ENCODE results near the gene S100A8.
"Not testable (repeated sequence)": the region's sequence is repeated elsewhere in the genome, so short reads cannot be mapped to it uniquely, and the experiment has no call there.

The S100A8 gene

DNA sequence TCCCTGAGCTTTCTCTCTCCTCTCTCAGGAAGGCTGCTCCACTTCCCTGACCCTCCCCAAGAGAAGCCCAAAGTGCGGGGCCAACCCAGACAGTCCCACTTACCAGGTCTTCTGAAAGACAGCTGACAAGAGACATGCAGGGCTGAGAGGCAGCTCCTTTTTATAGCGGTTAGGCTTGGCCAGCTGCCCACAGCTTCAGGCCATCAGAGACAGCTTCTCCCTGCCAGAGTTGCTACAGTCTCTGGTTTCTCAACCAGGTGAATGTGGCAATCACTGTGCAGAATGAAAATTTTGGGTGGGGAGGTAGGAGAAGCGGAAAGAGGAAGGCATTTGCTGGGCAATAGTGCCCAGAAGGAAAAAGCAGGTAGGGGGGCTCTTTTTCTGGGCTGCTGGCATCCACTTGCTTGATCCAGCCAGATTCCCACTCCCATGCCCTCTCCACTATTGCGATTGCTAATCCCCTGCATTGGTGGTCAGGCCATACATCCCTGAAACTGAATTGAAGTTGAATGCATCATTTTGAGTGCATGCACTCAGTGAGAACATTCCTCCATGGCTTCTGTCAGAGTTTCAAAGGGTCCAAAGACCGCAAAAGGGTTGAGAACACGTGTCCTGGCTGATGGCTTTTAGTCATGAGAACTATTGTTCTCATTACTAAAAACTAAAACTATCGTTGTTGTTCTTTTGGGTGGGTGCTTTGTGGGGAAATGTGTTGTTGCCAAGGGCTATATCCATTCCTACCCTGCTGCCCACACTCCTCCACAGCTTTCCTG is at the start of gene S100A8:
Gene S100A8 (minus strand): TSS at position 136 of the 773 bp plus-strand sequence. CDS start 538 bp downstream, outside the sequence.
- no peak for DNase-seq

- no peak for DNase-seq
Observed at GRCh38 chr1:153439273-153439672, 48.4 kb upstream of the S100A8 start.

- no peak for DNase-seq
Observed at GRCh38 chr1:153438599-153438998, 47.7 kb upstream of the S100A8 start.

DNA sequence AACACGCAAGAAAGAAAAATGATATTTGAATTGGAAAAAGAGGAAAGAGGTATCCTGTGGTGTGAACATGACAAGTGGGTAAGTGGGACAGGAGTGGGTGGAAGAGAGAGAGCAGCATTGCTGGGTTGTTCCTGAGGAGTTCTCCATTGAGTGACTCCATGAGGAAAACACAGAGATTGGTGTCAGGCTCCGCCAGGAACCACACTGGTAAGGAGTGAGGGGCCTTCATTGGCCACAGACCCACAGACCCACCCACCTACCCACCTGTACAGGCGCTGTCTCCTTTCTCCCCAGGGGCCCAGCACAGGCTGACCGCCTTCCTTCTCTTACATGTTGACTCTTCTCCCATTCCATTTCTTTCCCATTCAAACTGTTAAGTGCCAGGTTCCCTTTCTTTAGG is 46.4 kb upstream of the S100A8 start:
- DNase-seq = no peak

GRCh38 chr1:153434746-153435455 is 44.0 kb upstream of the S100A8 start:
- DNase-seq = no peak

GRCh38 chr1:153432874-153433681 is 42.2 kb upstream of the S100A8 start:
- no peak for DNase-seq

- DNase-seq = no peak
Observed at GRCh38 chr1:153431928-153432327, 41.1 kb upstream of the S100A8 start.

- no peak for DNase-seq
Observed at GRCh38 chr1:153431427-153431826, 40.6 kb upstream of the S100A8 start.

DNA sequence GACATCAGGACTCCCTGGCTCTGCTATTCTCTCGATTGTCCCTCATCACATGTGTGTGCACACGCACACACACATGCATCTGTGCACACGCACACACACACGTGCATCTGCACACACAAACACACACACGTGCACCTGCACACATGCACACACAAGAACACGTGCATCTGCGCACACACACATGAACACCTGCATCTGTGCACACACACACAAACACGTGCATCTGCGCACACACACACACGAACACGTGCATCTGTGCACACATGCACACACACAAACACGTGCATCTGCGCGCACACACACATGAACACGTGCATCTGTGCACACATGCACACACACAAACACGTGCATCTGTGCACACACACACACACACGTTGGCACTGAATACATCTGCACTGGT is 40.1 kb upstream of the S100A8 start:
- DNase-seq = no peak

DNA sequence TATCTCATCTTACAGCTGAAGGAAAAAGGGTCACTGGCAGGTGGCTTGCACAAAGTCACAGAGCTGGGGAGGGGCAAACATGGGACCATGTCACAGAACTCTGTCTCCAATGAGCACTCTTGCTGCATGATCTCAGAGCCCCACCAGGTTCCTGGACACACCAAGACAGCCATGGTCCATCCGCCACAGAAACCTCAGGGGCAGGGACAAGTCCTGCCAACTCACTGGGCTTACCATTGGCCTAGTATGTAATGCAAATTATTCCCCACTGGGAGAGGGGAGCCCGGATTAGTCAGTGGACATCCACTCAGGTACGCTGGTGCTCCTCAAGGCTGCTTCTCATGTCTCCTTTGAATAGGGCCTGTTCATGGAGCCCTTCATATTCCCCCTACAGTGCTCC is 39.7 kb upstream of the S100A8 start:
- DNase-seq = no peak

DNA sequence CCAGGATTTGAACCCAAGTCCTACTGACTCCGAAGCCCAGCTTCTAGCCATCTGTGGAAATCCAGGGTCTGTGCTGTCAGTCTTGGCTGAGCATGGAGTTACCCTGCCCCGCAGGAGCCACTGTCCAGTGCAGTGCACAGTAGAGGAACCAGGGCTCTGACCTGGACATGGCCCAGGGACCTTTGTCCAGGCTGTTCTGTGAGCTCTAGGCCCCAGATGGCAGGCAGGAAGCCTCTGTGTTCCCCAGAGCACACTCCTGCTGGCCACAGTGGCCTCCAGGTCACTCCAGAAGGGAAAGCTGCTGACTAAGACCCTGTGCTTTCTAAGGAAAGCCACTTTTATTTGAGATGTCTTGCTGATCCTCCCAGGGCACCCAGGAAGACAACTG is 39.3 kb upstream of the S100A8 start:
- DNase-seq = no peak

GRCh38 chr1:153429266-153430165 is 38.6 kb upstream of the S100A8 start:
- peak; percentile 95 for DNase-seq

DNA sequence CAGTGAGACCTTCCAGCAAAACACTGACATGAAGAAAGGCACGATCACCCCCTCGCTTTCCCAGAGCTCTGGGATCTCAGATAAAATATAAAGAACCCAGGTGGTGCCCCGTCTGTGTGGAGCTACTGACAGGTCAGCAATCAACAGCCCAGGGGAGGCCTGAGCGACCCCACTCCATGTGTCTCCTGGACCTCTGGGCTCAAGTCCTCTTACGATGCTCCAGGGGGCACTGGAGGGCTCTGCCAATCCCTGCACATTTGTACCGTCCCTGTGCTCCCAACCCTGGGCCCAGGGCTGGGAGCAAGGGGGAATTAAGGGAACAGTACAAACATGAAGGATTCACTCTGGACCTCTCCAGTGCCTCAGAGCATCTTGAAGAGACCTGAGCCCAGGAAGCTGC is 37.9 kb upstream of the S100A8 start:
- no peak for DNase-seq

DNA sequence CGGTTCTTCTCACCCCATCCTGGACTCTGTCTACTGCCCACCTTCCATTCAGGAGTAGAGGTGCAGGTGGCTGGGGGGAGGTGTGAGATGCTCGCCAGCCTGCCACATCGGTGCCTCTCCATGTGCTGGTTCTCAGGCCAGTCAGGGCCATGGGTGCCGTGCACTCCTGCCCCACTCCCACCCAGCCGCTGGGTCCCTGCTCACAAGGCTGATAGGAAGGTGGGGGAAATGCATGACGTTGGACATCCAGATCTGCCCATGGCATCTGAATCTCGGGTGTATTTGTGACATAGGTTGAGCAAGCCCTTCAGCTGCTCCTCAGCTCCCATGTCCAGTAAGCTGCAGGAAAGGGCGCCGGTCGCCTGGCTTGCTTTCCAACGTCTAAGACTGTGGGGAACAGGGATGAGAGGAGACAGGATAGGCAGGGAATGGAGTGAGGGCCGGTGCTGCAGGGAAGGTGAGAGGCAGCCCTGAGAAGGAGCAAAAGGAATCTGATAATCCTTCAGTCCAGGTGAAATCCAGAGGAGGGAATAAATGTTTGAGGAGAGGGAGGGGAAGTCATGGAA is 37.3 kb upstream of the S100A8 start:
- DNase-seq = no peak

DNA sequence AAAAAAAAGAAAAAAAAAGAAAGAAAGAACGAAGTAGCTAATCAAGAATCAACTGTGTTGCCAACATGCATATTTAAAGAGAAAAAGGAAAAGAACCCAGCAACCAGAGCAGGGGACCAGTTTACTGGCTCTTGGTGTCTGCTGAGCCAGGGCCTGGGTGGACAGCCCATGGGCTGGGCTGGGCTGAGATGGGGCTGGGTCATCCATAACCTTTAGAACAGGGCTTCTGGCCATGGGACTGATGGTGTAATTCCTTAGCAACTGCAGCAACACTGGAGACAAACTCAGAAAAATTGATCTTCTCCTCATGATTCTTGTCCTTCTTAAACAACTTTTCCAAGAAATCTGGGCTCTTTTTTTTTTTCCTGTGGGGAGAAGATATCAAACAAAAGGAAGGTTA is 35.9 kb upstream of the S100A8 start:
- no peak for DNase-seq

DNA sequence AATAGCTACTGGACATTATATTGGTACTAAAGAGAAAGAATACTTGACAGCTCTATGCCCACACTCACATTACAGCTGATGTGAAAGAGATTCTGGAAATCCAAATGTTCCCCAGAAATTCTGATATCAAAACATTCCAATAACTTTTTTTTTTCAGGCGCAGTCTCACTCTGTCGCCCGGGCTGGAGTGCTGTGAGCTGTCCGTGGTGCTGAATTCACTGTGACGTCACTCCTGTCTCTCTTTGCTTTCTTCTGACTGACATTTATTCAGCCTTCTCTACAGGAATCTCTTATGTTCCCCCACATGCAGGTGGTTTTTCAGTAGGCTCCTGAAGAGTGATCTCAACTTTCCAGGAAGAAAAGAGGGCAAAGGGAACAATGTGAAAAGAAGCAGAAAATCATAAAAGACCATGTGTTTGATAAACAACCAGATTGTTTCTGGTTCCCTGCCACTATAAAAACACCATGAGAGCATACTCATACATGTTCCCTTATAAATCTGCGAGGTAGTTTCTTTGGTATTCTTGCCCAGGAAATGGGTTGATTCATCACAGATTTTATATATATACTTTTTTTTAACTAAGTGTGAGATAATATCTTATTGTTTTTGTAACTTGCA is 31.7 kb upstream of the S100A8 start:
- DNase-seq = no peak

- no peak for DNase-seq
Observed at GRCh38 chr1:153420306-153420705, 29.4 kb upstream of the S100A8 start.

DNA sequence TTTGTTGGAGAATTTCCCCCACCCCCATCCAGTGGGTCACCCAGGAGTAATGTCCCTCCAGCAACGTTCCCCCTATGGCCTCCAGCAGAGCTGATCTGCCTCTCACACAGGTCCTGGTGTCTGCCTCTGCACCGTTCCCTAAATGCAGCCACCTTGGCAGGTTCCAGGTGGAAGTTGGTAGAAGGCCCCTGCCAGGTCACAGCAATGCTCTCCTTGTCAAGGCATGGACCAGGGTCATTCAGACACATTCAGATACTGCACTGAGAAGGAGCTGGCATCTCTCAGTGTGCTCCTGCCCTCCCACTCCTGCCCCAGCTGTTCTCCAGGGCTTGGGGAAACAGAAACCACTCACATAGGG is 28.5 kb upstream of the S100A8 start:
- DNase-seq = not testable (repeated sequence)

DNA sequence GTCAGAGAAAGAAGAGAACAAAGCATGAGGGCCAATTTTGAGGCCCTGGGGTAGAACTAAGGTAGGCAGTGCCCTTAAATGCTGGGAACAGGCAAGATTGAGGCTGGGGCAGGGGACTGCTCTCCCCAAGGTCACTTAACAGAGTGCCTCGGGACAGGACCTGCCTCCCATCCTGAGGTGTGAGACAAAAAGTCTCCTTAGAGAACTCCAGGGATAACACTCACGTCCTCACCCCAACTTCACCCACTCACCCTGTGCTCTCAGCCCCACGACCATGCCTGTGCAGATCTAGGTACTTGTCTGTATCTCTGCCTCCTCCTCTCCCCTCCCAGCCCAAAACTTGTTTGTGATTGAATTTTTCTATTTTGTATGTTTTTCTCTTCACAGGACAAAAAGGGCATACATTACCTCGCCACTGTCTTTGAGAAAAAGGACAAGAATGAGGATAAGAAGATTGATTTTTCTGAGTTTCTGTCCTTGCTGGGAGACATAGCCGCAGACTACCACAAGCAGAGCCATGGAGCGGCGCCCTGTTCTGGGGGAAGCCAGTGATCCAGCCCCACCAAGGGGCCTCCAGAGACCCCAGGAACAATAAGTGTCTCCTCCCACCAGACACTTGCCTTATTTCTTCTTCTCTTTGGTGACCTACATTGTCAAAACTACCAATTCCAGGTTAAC is 28.0 kb upstream of the S100A8 start:
- not testable (repeated sequence) for DNase-seq

- no peak for DNase-seq
Observed at GRCh38 chr1:153417136-153417888, 26.4 kb upstream of the S100A8 start.
